Stromal cell of bone marrow (primary cell): ENCODE results near the gene LINGO3.

Experiments
- DNase-seq: peaks from one replicate; pipeline ENCODE4 v3.0.0-alpha.2; 2012; ENCODE audit warnings: low read depth

Gene LINGO3

GRCh38 chr19:2339644-2340310 lies 31.8 kb upstream of the LINGO3 start:
- no peak for DNase-seq

GRCh38 chr19:2338751-2339643 lies 31.0 kb upstream of the LINGO3 start:
- DNase-seq: no peak

- DNase-seq: no peak
Observed at GRCh38 chr19:2338055-2338615, 30.2 kb upstream of the LINGO3 start.

- peak; percentile 11 for DNase-seq
Observed at GRCh38 chr19:2337329-2337707, 29.4 kb upstream of the LINGO3 start.

DNA sequence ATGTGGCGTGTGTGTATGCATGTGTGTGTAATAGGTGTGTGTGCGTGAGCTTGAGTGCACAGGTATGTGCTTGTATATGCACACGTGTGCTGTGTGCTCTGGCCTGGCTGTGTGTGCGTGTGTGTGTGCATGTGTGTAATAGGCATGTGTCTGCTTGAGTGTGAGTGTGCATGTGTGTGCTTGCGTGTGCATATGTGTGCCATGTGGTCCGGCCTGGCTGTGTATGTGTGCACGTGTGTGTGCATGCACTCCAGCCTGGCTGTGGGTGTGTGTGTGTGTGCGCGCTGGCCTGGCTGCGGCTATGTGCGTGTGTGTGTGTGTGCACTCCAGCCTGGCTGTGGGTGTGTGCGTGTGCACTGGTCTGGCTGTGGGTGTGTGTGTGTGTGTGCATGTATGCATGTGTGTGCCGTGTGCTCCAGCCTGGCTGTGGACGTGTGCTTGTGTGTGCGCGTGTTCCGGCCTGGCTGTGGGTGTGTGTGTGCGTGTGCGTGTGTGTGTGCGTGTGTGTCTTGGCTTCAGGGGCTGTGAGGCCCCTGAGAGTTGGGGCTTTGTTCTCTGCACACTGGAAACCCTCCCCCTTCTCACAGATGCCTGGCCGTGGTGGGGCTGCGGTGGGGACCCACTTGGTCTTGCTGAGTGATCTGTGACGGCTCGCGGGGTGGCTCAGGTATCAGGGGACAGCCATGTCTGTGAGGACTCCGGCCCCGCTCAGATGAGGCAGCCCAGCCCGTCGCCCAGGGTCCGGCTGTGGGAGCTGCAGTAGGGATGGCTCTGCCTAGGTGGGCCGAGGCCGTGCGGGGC lies 28.8 kb upstream of the LINGO3 start:
- DNase-seq: no peak

DNA sequence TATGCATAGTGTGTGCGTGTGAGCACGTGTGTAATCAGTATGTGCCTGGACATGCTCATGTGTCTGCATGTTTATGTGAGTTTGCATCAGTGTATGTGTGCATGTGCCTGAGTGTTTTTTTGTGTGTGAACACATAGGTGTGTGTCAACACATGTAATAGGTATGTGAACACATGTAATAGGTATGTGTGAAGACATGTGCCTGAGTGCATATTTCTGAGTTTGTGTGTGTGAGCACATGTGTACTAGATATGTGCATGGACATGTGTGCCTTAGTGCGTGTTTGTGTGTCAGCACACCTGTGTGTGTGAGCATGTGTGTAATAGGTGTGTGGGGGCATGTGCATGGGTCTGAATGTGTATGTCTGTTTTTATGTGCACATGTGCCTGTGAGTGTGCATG lies 27.9 kb upstream of the LINGO3 start:
- no peak for DNase-seq

GRCh38 chr19:2334986-2335846 lies 27.3 kb upstream of the LINGO3 start:
- DNase-seq: no peak

DNA sequence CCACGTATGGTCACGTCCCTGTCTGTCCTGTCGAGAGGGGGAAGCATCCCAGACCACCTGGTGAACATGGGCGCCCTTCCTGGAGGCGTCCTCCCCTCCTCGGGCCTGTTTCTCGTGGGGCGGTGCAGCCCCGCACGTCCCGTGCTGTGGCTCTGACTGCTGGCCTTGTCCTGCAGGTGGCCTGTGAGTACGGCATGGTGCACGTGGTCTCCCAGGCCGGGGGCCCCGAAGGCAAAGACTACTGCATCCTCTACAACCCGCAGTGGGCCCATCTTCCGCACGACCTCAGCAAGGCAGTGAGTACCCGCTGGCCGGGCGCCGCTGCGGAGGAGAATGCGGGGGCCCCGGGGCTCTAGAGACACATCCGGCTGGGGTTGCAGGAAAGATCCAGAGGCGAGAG lies 26.5 kb upstream of the LINGO3 start:
- no peak for DNase-seq

GRCh38 chr19:2333807-2334211 lies 25.9 kb upstream of the LINGO3 start:
- no peak for DNase-seq

- no peak for DNase-seq
Observed at GRCh38 chr19:2333027-2333806, 25.3 kb upstream of the LINGO3 start.

- no peak for DNase-seq
Observed at GRCh38 chr19:2332341-2333026, 24.5 kb upstream of the LINGO3 start.

DNA sequence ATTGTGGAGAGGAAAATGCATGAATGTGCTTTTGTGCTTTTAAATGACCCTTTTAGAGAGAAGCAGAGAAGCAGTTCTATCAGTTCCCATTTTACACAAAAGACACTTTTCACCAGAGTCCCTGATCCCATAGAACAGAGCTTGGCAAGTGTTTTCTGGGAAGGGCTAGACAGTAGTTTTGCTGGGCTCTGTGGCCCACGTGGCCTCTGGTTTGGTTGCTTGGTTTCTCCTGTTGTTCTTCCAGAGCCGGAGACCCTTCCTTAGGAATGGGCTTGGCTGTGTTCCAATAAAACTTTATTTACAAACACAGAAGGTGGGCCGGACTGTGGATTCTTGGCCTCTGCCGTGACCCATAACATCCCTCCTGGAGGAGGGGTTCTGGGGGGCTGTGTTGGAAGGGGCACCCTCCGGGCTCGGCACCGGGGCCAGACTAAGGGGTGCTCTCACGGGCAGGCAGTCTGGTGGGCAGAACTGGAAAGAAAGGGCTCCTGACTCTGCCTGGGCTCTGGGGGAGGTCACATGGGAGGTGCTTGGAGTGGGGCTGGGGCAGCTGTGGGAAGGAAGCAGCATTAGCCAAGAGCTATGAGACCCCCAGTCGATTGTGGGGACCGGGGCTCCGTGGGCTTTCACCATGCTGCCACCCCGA lies 23.8 kb upstream of the LINGO3 start:
- DNase-seq: no peak

DNA sequence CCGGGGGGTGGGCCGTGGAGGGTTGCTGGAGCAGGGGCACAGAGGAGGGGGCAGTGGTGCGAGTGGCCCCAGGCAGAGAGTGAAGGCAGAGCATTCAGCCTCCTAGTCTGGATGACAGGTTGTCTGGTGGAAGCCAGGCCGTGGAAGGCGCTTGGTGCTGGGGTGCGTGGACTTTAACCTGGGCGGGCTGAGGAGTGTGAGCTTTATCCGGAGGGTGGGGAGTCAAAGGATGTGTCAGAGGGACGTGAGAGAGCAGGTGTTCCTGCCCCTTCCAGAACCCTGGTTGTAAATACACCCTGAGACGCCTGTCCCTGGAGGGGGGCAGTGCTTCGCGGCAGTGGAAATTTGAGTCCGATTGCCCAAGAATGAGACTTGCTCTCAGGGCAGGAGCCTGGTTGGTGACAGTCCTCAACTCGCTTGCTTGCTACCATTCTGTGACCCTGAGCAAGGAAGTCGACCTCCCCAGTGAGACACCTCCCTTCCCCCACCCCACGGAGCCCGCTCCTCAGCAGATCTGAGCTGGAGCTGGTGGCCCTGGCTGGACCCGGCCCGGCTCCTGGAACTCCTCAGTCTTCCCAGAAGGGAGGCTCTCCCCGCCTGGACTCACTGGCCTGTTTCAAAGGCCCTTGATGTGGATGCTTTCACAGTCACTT lies 22.8 kb upstream of the LINGO3 start:
- DNase-seq: no peak

DNA sequence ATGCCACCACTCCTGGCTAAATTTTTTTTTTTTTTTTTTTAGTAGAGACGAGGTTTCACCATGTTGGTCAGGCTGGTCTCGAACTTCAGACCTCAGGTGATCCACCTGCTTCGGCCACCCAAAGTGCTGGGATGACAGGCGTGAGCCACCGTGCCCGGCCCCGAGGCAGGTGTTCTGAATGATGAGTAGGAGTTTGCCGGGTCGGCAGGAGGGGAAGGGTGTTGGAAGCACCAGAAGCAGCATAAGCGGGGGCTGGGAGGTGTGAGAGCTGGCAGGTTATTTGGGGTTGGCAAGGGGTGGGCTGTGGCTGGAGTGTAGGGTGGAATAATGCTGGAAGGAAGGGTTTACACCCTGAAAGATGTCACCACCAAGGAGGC lies 22.3 kb upstream of the LINGO3 start:
- no peak for DNase-seq

DNA sequence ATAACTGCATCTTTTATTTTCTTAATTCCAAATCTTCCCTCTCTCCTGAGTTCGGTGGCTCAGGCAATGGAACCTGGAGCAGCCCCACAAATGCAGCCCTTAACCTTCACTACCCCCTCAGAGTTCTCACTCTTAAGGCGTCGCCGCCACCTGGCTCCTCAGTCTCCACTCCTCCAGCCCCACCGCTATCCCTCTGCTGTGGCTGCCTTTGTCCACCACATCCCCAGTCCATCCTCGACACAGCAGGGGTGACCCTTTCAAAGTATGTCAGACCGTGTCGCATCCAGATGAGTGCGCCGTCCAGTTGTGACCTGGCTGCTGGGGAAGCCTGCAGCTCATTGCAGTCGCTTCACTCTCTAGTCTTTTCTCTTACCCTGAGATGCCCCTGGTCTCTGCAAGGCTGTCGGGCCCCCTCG lies 21.6 kb upstream of the LINGO3 start:
- no peak for DNase-seq

DNA sequence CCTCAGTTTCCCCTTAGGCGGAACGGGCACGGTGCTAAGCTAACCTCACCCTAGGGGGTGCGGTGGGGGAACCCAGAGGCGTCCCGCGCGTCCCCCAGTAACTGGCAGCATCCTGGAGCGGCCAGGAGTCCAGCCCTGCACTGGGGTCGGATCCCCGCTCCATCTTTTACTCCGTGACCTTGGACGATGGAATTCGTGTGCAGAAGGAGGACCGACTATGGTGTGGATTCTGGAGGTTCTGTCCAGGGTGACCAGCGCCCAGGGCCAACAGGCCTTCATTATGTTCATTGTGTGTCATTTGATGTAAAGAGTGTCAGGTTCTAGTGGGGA lies 21.2 kb upstream of the LINGO3 start:
- no peak for DNase-seq

DNA sequence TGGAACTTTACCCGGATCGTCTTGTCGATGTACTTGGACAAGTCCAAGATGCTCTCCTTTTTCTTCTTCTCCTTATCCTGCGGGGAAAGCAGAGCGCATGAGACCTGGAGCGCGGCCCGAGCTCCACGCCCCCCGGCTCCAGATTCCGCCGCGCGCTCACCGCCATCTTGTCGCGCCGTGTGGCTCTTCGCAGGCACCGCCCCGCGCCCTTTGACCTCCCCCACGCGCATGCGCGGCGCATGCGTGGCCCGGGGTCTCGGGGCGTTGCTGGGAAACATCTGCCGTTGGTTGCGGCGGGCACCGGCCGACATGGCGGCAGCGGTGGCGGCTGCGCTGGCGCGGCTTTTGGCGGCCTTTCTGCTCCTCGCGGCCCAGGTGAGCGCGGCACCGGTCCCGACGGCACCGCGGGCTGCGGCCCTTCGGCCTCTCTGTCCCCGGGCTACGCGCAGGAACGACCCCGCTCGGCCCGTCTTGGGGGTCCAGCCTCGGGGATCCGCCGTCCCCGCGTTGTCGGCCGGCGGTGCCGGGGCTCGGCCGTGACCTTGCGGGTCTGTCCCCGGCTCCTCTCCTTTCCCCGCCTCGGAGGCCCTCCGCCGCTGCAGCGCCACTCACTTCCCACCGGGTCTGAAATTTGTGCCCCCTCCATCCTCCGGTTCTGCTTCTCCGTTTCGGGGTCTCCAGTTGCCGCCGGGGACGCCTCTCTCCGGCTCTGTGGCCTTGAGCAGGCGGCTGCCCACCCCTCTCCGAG lies 20.6 kb upstream of the LINGO3 start, which contains the start of the genes LSM7 and SPPL2B:
Gene LSM7 (minus strand): TSS at position 186 of the 748 bp plus-strand sequence. CDS start 20 bp downstream, at position 166.
Gene SPPL2B (plus strand): TSS at position 284 of the 748 bp plus-strand sequence. CDS start 26 bp downstream, at position 310.
- DNase-seq: peak; percentile 74

DNA sequence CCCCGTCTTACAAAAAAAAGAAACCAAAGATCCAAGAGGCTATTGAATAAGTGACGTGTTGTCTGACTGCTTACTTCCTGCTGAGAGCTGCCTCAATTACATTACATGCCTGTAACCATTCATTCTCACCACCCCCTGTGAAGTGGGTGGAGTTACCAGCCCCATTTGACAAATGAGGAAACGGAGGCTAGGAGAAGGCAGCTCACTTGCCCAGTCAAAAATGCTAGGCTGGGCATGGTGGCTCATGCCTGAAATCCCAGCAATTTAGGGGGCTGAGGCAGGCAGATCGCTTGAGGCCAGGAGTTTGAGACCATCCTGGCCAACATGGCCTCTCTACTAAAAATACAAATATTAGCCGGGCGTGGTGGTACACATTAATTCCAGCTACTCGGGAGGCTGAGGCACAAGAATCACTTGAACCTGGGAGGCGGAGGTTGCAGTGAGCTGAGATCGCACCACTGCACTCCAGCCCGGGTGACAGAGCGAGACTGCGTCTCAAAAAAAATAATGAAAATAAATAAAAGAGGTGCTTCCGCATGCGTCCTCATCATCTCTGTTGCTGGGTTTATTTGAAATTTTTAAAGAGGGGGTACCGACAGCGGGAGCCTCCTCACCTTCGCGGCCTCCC lies 19.9 kb upstream of the LINGO3 start:
- DNase-seq: peak; percentile 67
